Midbrain (tissue), 1 donor: ENCODE data around the gene RNF169.
"Not testable (repeated sequence)": the region's sequence is repeated elsewhere in the genome, so short reads cannot be mapped to it uniquely, and the experiment has no call there.

Experiments
- DNase-seq: peaks from one replicate; lab custom pipeline; 2025; lab: John Stamatoyannopoulos, UW

Gene RNF169

DNA sequence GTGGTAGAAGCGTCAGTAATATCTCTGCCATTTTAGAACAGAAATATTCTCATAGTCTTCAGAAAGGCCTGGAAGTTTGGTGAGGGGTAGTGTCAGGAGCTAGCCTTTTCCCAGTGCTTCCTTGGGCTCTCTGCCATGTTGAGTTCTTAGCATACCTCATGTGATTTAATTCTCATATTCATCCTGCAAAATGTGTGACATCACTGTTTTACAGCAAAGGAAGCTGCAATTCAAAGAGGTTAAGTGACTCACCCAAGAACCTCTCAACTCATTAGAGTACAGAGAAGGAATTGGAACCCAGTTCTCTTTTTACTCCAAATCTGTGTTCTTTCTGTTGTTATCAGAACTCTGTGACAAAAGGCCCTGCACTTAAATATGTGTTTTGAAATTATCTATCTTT lies 72.1 kb downstream of the RNF169 start:
- DNase-seq, result no peak

DNA sequence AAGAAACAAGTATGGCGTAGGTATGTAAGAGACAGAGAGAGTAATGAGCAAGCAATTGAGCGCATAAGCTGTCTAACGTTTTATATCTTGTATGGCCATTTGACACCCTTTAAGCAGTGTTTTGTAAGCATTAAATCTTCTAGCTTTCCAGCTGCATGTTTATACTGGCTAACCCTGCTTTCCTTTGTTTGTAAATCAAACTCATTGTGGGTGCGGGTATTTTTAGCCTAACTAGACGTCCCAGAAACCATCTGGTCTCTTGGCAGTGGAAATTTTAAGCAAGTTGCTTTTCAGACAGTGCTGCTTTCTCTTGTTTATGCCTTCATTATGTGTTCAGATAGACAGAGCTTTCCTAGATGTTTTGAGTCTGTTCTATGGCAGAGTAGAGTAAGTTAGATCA lies 73.5 kb downstream of the RNF169 start:
- peak; percentile 63 for DNase-seq

DNA sequence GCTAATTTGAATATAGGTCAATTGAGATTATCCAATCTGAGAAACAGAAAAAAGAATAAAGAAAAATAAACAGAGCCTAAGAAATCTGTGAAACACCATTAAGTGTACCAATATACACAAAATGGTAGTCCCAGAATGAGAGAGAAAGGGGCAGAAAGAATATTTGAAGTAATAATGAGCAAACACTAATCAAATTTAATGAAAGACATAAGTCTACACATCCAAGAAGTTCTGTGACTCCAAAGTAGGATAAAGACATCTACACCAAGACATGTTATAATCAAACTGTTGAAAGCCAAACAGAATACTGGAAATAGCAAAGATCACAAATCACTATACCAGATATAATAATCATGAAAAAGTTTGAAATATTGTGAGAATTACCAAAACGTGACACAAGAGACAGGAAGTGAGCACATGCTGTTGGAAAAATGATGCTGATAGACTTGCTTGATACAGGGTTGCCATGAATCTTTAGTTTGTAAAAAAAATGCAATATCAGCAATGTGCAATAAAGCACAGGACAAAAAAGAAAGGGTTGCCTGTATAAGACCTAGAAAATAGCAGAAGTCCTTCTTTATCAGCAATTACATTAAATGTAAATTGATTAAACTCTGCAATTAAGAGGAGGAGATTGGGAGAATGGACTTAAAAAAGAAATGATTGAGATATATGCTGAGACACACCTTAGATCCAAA lies 75.8 kb downstream of the RNF169 start:
- DNase-seq, result no peak

DNA sequence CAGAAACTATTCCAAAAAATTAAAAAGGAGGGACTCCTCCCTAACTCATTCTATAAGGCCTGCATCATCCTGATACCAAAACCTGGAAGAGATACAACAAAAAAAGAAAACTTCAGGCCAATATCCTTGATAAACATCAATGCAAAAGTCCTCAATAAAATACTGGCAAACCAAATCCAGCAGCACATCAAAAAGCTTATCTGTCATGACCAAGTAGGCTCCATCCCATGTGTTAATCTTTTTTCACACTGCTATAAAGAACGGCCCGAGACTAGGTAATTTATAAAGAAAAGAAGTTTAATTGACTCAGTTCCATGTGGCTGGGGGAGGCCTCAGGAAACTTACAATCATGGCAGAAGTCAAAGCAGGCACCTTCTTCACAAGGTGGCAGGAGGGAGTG lies 76.9 kb downstream of the RNF169 start:
- not testable (repeated sequence) for DNase-seq

DNA sequence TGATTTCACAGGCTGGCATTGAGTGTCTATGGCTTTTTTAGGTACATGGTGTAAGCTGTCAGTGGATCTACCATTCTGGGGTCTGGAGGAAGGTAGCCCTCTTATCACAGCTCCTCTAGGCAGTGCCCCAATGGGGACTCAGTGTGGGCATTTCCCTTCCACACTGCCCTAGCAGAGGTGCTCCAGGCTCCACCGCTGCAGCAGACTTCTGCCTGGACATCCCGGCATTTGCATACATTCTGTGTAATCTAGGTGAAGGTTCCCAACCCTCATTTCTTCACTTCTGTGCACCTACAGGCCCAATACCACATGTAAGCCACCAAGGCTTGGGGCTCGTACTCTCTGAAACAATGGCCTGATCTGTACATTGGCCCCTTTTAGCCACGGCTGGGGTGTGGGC lies 78.3 kb downstream of the RNF169 start:
- DNase-seq, result no peak

DNA sequence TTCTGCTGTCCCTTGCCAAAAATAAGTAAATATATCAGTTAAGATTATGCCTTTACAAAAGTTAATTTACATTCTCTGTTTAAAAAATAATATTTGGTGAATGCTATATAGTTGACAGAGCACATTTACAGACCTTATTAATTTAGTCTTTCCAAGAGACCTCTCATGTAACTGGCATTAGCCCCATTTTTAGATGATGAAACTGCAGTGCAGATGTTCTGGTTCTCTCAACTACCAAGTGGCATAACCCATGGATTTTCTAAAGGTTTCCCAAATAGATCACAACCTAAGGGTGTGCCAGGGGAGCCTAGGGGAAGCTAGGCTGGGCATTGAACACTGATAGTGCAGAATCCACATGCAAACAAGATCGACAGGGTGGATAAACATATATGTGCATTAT lies 88.5 kb downstream of the RNF169 start:
- DNase-seq, result no peak

DNA sequence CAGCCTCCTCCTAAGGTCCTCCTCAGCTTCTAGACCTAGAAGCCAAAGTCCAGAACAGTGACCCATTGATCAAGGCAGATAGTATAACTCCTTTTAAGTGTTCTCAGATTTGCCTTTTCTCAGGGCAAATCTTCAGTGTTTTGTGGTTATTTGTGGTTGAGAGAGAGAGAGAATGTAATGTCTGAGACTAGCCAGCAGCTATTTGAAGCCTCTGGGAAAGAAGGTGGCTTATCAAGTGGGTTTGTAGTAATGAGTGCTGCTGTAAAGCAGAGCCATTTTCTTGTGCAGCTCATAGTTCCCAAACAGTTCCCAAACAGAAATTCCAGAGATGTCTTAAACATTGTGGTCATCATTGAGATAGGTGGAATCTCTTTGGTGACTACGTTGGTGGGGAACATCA lies 89.5 kb downstream of the RNF169 start:
- DNase-seq, result no peak

DNA sequence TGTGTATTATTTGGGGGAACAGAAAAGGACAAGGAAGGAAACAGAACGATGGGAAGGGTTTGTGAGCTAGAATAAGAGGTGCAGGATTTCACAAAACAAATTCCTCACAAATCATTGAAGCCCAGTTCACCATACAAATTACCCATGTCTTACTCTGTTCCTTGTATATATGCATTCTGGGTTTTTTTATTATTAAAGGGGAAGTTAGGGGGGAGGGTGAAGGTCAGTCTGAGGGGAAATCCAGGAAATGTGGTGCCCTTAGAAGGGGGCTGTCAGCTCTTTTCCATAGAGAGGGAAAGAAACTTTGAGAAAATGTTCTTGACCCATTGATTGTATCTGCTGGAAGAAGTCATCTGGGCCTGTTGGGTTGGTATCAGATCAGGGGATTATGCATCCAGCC lies 90.8 kb downstream of the RNF169 start:
- DNase-seq, result no peak

DNA sequence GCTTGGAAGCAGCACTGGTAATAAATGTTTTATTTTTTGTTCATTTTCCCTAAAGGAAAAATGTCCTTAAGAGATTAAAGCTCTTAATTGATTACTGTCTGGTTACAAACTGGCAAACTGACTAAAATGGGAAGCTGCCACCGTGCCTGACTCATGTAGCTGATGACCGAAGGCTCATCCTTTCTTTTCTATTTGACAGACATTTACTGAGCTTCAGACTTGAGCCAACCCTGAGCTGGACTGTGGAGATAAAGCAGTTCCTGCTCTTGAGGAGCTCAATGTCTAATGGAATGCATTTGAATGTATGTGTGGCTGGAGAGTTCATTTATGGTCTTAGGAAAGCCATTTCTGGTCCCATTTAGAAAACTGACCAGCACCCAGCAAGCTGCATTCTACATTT lies 91.3 kb downstream of the RNF169 start:
- no peak for DNase-seq

DNA sequence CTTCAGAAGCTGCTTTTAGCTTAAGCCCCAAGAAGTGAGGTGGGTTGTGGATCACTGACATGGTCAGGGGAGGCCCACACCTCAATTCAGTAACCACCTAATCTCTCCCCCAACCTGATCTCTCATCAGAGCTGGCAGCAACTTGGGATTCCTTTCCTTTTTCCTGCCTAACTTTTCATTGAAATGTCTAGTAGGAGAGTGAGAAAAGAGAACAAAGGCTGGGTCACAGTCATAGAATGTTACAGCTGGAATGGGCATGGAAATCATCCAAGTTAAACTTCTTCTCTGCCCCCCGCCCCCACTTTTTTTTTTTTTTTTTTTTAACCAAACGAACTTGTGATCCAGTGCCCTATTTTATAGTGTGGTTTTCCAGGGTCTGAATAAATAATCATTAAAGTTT lies 91.8 kb downstream of the RNF169 start:
- no peak for DNase-seq

DNA sequence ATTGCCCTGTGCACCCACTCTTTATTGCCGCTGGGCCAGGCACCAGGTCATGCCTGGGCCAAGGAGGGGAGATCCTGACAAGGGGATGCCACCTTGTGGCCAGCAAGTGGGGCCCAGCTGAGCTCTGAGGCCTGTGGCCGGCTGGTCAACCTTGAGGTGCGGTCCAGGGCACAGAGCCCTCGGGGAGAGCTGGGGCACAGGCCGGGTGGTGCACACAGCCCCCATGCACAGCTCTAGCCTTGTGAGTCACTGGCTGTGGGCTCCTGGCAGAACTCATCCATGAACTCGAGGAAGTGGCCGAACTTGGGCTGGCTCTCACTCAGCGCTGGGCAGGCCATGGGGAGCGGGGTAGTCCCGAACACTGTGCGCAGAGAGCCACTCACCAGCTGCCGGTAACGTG lies 94.3 kb downstream of the RNF169 start:
- DNase-seq, result no peak

DNA sequence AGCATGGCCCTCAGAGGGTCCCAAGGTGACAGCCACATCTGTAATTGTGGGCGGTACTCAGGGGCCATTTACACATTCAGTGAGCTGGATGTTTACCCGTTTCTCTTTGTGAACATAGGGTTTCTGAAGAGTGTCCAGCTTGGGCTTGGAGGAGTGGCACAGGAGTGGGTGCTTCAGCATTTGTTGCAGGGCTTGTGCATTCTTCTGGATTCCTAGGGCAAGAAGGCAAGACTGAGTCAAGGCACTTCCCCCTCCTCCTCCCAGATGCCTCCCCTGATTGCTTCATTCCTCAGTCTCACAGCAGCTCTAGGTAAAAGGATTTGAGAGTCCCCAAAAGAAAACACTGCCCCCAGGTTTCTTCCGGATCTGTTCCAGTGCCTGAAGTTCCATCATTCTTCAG lies 95.4 kb downstream of the RNF169 start:
- no peak for DNase-seq

DNA sequence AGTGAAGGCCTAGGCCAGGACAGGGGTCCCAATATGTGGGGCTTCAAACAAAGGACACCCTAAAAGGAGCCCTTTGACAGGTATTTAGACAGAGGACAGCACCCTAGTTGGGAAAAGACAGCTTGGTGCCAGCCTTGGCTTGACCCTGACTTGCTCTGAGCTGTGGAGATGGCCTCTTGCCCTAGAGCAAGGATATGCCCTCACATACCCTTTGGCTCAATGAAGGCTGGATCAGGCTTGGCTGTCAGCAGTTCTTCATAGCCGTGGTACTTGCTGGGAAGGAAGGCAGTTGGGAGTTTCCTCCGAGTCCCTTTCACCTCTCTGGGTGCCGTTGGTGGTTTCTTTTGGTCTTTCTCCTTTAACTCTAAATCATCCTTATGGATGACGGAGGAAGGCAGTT lies 96.2 kb downstream of the RNF169 start:
- DNase-seq, result no peak

DNA sequence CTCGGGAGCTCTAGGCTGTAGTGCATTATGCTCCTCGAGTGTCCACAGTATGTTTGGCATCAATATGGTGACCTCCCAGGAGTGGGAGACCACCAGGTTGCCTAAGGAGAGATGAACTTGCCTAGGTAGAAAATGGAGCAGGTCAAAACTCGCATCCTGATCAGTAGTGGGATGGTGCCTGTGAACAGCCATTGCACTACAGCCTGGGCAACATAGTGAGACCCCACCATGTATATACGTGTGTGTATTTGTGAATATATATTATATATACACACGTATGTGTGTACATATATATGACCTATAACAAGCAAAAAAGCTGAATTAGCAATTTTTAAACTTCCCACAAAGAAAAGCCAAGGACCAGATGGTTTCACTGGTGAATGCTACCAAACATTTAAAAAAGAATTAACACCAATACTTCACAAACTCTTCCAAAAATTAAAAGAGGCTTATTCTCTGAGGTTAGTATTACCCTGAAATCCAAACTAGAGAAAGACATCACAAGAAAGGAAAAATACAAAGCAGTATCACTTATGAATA lies 97.4 kb downstream of the RNF169 start:
- no peak for DNase-seq

DNA sequence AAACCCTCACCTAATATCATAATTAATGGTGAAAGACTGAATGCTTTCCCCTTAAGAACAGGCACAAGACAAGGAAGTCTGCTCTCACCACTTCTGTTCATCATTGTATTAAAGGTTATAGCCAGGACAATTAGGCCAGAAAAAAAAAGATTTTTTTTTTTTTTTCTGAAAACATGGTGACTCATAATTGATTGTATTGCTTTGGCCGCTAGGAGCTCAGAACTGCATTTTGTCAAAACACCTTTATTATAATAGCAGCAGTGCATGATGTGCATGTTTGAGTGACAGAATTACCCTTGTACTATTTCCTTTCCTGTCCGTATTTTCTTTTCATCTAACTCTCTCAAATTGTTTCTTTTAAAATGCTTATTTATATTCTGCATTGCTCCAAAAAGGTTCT lies 98.1 kb downstream of the RNF169 start:
- no peak for DNase-seq

DNA sequence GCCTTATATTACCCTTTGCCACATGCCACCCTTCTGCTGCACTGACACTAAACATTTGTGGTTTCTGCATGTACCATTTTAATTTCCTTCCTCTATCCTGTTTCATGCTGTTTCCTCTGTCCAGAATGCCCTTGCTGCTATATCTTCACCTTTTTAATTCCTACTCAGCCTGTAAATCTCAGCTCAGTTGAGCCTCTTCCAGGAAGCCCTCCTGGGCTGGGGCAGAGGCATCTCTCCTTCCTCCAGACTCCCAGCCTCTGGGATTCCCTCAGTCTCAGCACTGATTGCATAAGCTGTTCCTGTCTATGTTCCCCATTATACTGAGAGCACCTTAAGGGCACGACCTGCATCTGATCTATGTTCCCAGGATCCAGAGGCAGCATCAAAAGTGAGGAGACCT lies 98.7 kb downstream of the RNF169 start:
- DNase-seq, result no peak

DNA sequence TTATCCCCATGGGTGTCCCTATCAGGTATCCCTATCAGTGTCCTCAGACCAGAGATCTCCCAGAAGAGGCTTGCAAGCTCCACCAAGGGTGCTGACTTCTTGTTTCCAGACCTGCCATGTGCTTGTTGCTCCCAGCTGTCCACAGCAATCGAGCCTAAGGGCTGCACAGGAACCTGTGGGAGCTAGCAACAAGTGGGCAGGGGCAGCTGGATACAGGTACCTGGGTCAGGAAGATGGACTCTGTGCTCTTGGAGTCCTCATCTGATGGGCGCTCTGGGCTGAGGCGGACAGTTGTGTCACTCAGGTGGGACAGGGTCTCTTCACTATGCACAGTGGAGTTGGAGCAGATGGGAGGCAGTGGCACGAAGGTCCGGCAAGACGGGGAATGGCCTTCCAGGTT lies 99.2 kb downstream of the RNF169 start:
- DNase-seq, result no peak

DNA sequence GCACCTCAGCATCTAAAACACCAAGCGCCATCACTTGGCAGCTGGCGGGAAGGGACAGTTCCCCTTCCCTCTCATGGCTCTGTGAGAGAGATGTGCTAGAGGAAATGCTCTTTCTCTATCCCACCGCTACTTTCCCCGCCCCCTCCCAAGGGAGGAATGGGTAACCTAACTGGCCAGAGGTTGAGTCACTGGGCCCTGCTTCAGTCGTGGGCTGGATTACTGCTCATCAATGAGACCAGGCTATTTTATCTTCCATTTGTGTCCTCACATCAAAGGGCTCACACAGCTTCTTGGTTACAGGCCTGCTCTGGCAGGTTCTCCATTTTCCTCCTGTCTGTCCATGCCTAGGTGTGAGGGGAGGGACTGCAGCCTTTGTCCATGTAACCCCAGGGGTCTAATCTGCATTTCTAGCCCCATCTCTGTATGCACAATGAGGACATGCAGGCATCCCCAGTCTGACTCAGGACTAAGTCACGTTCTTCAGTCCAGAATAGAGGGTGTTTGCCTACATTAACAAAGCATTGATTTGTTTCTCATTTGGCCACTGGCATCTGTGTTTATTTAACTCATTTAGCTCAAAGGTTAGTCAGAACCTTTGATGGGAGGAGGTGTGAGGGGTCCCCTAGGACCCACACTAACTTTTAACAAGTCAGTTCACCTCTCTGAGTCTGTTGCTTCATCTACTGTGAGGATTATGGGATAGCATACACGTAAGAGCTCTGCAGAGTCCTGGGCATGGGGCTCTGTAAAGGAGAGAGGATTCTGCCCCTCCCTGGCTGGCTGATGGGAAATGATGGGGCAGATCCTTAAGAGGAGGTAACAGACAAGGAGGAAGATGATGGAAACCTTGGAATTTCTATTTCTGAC lies 101.1 kb downstream of the RNF169 start:
- DNase-seq, result no peak

DNA sequence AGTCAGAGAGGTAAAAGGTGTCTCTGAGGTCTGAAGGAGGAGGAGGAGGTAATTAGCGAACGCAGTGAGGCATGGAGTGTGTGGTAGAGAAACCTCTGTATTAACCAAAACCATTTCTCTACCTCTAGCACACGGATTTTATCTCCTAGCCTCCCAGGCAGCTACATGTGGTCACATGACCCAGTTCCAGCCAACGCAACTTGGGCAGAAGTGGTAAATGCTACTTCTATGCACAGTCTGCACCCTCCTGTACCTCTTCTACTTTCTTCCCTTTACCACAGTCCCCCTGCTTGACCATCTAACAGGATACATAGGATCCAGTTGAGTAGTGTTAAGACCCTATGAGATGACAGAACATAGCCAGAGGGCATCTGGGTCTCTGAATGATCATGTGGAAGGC lies 104.6 kb downstream of the RNF169 start:
- no peak for DNase-seq

DNA sequence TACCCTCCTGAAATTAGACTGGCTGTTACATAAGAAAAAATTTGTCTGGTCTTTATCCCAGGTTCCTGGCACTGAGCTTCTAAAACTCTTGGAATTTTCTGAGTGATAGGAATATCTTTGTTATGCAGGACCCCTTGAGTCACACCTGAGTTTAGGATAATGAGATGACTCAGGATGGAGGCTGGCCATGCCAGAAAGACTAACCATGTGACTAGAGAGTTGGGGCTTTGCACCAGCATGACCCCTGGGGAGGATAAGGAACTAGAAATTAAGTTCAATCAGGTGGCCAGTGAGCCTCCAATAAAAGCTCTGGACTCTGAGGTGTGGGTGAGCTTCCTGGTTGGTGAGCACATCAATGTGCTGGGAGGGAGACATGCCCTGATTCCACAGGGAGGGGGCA lies 112.1 kb downstream of the RNF169 start:
- no peak for DNase-seq

DNA sequence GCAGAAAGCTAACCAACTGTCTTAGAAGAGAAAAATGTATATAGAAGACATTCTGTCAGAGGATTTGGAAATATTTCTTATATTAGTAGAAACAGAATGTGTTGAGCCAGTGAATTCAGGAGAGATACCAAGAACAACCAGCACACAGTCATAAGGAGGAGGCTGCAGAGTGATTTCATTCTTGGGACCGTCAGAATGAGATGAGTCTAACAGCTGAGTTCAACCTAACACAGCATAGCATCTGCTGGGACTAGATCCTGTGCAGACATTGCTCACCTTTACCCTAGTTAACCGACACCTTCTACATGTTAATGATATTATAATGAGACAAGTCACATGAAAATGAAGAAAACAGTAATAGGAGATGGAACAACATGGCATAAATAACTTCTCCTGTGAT lies 114.8 kb downstream of the RNF169 start:
- no peak for DNase-seq

DNA sequence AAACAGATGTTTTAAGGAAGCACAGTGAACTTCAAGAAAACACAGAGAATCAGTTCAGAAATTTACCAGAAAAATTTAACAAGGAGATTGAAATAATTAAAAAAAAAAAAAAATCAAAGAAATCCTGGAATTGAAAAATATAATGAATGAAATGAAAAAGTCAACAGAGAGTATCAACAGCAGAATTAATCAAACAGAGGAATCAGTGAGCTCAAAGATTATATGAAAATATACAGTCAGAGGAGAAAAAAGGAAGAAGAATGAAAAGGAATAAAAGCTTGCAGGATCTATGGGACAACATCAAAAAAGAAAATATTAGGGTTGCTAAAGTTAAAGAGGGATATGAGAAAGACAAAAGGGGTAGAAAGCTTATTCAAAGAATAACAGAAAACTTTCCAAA lies 117.9 kb downstream of the RNF169 start:
- no peak for DNase-seq

DNA sequence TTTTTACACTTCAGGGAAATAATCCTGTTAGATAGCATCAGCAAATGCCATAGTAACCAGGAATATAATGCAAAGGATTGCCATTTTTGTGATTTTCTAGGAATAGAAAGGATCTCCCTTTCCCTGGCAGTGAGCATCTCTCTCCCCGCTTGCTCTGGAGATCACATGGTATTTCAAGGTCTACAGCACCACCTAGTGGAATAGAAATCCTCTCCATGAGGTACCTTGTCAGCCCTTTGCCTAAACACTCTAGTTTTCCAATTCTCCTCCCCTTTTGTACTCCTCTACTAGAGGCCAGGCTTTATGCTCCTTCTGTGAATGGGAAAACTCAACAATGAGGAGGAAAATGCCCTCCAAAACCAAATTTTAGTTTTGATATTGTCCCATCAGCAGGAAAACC lies 121.8 kb downstream of the RNF169 start:
- no peak for DNase-seq
